Astrocyte (in vitro differentiated cells and primary cell): Measurements from ENCODE around the gene PECR. TPM values are rescaled to one million over a fixed set of nuclear protein-coding genes. Genes with fewer than 3 reads are reported as not detected.

Experiments used
- DNase-seq: peaks from one replicate; pipeline ENCODE4 v3.0.0-alpha.2; 2010; ENCODE audit warnings: low read depth
- FAIRE-seq: peaks from 2 replicates; lab custom pipeline; 2011; peaks lifted over from hg19 to GRCh38; lab: Jason Lieb, UNC
- H2AFZ ChIP-seq: 2 replicates; pipeline ENCODE4 v1.6.0; 2012; ENCODE audit warnings: low read depth, low read length, inconsistent platforms
- H3K27ac ChIP-seq: 2 replicates; pipeline ENCODE4 v1.5.1; 2011; ENCODE audit warnings: low read depth, low read length, inconsistent platforms
- H3K27me3 ChIP-seq: 2 replicates; pipeline ENCODE4 v1.6.0; 2011; ENCODE audit warnings: low read length, inconsistent platforms; ENCODE audit not compliant: insufficient read depth
- H3K36me3 ChIP-seq: 2 replicates; pipeline ENCODE4 v1.5.1; 2011; ENCODE audit warnings: low read length, inconsistent platforms; ENCODE audit not compliant: insufficient read depth
- H3K4me1 ChIP-seq: 2 replicates; pipeline ENCODE4 v1.5.1; 2011; ENCODE audit warnings: low read length, inconsistent platforms; ENCODE audit not compliant: insufficient read depth
- H3K4me2 ChIP-seq: 2 replicates; pipeline ENCODE4 v1.6.0; 2012; ENCODE audit warnings: low read length, inconsistent platforms
- H3K4me3 ChIP-seq: 2 replicates; pipeline ENCODE4 v1.5.1; 2011; ENCODE audit warnings: low read depth, mild to moderate bottlenecking, low read length, inconsistent platforms; ENCODE audit not compliant: insufficient read depth
- H3K79me2 ChIP-seq: 2 replicates; pipeline ENCODE4 v1.6.0; 2012; ENCODE audit warnings: mild to moderate bottlenecking, low read length, inconsistent platforms; ENCODE audit not compliant: insufficient read depth
- H3K9ac ChIP-seq: 2 replicates; pipeline ENCODE4 v1.6.0; 2012; ENCODE audit warnings: mild to moderate bottlenecking, low read length, inconsistent platforms
- H3K9me3 ChIP-seq: 2 replicates; pipeline ENCODE4 v1.5.1; 2012; ENCODE audit warnings: low read depth, mild to moderate bottlenecking, low read length, inconsistent platforms; ENCODE audit not compliant: insufficient read depth
- H4K20me1 ChIP-seq: 2 replicates; pipeline ENCODE4 v1.6.0; 2012; ENCODE audit warnings: low read length, inconsistent platforms; ENCODE audit not compliant: insufficient read depth
- H3K27ac Mint-ChIP-seq: one replicate; pipeline ENCODE4 v1.8.0; 2021; ENCODE audit warnings: mild to moderate bottlenecking, mixed read lengths; ENCODE audit not compliant: unreplicated experiment
- H3K27me3 Mint-ChIP-seq: one replicate; pipeline ENCODE4 v1.8.0; 2021; ENCODE audit warnings: low read depth, mixed read lengths; ENCODE audit not compliant: unreplicated experiment
- H3K36me3 Mint-ChIP-seq: one replicate; pipeline ENCODE4 v1.8.0; 2021; ENCODE audit warnings: low read depth, mixed read lengths; ENCODE audit not compliant: unreplicated experiment
- H3K4me1 Mint-ChIP-seq: one replicate; pipeline ENCODE4 v1.8.0; 2021; ENCODE audit warnings: low read depth, mixed read lengths; ENCODE audit not compliant: unreplicated experiment
- H3K4me3 Mint-ChIP-seq: one replicate; pipeline ENCODE4 v1.8.0; 2021; ENCODE audit warnings: mild to moderate bottlenecking, moderate library complexity, mixed read lengths; ENCODE audit not compliant: unreplicated experiment
- H3K9me3 Mint-ChIP-seq: one replicate; pipeline ENCODE4 v1.8.0; 2021; ENCODE audit warnings: mild to moderate bottlenecking, mixed read lengths; ENCODE audit not compliant: unreplicated experiment
- CTCF ChIP-seq: IDR thresholded peaks from 2 replicates; pipeline ENCODE4 v1.5.1; 2011; ENCODE audit warnings: low read depth, mild to moderate bottlenecking, inconsistent platforms, low read length, moderate library complexity; ENCODE audit not compliant: insufficient read depth
- EZH2 ChIP-seq: IDR thresholded peaks from 2 replicates; pipeline ENCODE4 v1.6.1; 2012; ENCODE audit warnings: mild to moderate bottlenecking, low read length, inconsistent platforms; ENCODE audit not compliant: insufficient read depth
- total RNA-seq: library from RNA; stranded (reverse); gene quantifications from 2 replicates; pipeline ENCODE4 v1.2.1, GENCODE V29; 2021

PECR gene
- total RNA-seq, 1 donor from 2014 or later, result 17.0 TPM

DNA sequence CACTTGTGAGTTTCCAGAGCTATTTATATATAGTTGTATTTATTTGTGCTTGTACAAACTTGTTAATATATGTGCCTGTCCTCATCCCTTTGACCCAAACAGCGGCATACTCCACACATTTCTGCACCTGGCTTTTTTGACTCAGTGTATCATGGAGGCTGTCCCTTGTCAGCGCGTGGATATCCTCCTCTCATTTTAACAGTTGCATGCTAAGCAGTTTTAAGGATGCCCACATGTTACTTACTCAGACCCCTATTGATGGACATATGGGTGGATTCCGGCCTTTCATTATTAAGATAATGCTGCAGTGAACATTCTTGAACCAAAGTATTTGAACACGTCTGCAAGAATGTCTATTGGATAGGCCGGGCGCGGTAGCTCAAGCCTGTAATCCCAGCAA is 67.6 kb downstream of the PECR start:
- peaks cover 5% of the 10 kb centered on the region for H3K4me1 ChIP-seq
- Mint-ChIP-seq H3K9me3 (no peaks in the 10 kb centered on the region), H3K4me3 (no peak overlapping the region), H3K36me3 (peaks cover 1% of the 10 kb centered on the region), H3K4me1 (peaks cover 6% of the 10 kb centered on the region), H3K27ac (no peak overlapping the region), H3K27me3 (no peaks in the 10 kb centered on the region)
- H3K4me3 ChIP-seq, result no peak overlapping the region
- H3K27ac ChIP-seq, result no peak overlapping the region
- no peaks in the 10 kb centered on the region for H4K20me1 ChIP-seq
- H3K27me3 ChIP-seq, result no peaks in the 10 kb centered on the region
- H2AFZ ChIP-seq, result no peak overlapping the region
- no peaks in the 10 kb centered on the region for H3K79me2 ChIP-seq
- H3K9ac ChIP-seq, result no peak overlapping the region
- no peak for DNase-seq
- H3K4me2 ChIP-seq, result no peak overlapping the region
- FAIRE-seq, result no peak
- no peaks in the 10 kb centered on the region for H3K36me3 ChIP-seq
- TF ChIP-seq EZH2 (no peak), CTCF (no peak)
- no peaks in the 10 kb centered on the region for H3K9me3 ChIP-seq

- peaks cover 5% of the 10 kb centered on the region for H3K4me1 ChIP-seq
- Mint-ChIP-seq H3K36me3 (peaks cover 1% of the 10 kb centered on the region), H3K4me1 (peaks cover 6% of the 10 kb centered on the region), H3K9me3 (no peaks in the 10 kb centered on the region), H3K4me3 (peak within 1 kb of the TSS; percentile 83), H3K27me3 (no peaks in the 10 kb centered on the region), H3K27ac (no peak within 1 kb of the TSS)
- FAIRE-seq, result no peak
- H4K20me1 ChIP-seq, result no peaks in the 10 kb centered on the region
- peak within 1 kb of the TSS; percentile 63 for H3K4me3 ChIP-seq
- no peaks in the 10 kb centered on the region for H3K9me3 ChIP-seq
- peak within 1 kb of the TSS; percentile 91 for H2AFZ ChIP-seq
- H3K36me3 ChIP-seq, result no peaks in the 10 kb centered on the region
- peak within 1 kb of the TSS; percentile 93 for H3K4me2 ChIP-seq
- no peak within 1 kb of the TSS for H3K27ac ChIP-seq
- DNase-seq, result peak; percentile 26
- peak within 1 kb of the TSS; percentile 68 for H3K9ac ChIP-seq
- no peaks in the 10 kb centered on the region for H3K79me2 ChIP-seq
- TF ChIP-seq EZH2 (no peak), CTCF (peak; percentile 42)
- H3K27me3 ChIP-seq, result no peaks in the 10 kb centered on the region
These were observed 68.3 kb downstream of the PECR start, which contains the start of gene MREG for GRCh38 chr2:216013080-216013909. Gene MREG (minus strand): TSS chr2:216013551. CDS start chr2:216013327, 224 bp downstream.

DNA sequence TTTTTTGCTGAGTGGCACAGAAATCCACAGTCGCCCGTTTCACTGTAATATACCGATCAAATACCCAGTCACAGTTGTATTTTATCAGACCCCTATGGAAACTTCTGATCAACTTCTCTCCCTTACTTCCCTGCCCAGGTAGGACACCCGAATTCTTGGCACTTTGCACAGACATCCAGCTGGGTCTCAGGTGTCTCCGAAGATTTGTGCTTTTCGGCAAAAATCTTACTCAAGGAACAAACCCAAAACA is 68.9 kb downstream of the PECR start:
- no peak for DNase-seq
- Mint-ChIP-seq H3K27me3 (no peaks in the 10 kb centered on the region), H3K4me1 (peaks cover 6% of the 10 kb centered on the region), H3K27ac (no peak overlapping the region), H3K9me3 (no peaks in the 10 kb centered on the region), H3K4me3 (peak overlapping the region; percentile 81), H3K36me3 (peaks cover 1% of the 10 kb centered on the region)
- peaks cover 5% of the 10 kb centered on the region for H3K4me1 ChIP-seq
- peak overlapping the region; percentile 93 for H3K4me2 ChIP-seq
- H3K36me3 ChIP-seq, result no peaks in the 10 kb centered on the region
- H3K79me2 ChIP-seq, result no peaks in the 10 kb centered on the region
- H3K9ac ChIP-seq, result peak overlapping the region; percentile 68
- H3K4me3 ChIP-seq, result peak overlapping the region; percentile 63
- no peaks in the 10 kb centered on the region for H4K20me1 ChIP-seq
- H3K27me3 ChIP-seq, result no peaks in the 10 kb centered on the region
- TF ChIP-seq EZH2 (no peak), CTCF (no peak)
- H2AFZ ChIP-seq, result peak overlapping the region; percentile 91
- FAIRE-seq, result no peak
- H3K27ac ChIP-seq, result no peak overlapping the region
- H3K9me3 ChIP-seq, result no peaks in the 10 kb centered on the region
